Head of caudate nucleus (tissue), 42 donors: ENCODE results near the gene CSAD.
"Not testable (repeated sequence)": the region's sequence is repeated elsewhere in the genome, so short reads cannot be mapped to it uniquely, and the experiment has no call there.

Source experiments
- DNase-seq, 42 donors: peaks; one replicate each; pipeline versions ENCODE4 v3.0.0 to v3.0.0-alpha.2; 2020 to 2021; ENCODE audit warnings: mixed read lengths in 7 of 42
- intact Hi-C: fragments of 100-400 bp; cut with DNase I; formaldehyde crosslinking; loops from one replicate; pipeline ENCODE4 v1.15.0; 2022

Gene CSAD

DNA sequence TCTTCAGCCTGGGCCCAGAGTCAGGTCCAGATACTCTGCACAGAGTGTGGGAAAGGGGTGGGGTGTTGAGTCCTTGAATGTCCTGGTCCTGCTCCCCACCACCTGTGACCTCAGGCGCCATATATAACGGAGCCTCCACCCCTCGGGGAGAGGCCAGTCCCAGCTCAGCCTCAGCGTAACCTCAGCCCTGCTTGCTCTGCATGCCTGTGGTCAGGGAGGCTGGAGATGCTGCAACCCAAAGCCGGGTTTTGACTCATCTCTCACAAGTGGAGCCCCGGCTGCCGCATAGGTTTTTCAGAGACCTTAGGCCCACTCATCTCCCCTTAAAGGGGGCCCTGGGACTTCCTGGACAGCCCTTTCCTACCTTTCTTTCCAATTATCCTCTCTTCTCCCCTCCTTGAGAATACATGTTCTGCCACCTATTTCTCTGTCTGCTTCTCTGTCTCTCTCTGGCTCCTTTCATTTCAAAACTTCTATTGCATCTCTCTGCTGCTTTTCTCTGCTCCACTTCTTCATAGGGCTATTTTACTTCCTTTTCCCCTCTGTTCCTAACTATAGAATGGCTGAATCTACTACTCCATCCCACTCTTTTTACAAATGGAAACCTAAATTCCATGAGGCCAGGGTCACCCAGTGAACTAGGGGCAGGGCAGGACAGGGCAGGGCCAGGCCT is 25.2 kb upstream of the CSAD start:
- intact Hi-C loops: no loop called here
- DNase-seq: no peak

DNA sequence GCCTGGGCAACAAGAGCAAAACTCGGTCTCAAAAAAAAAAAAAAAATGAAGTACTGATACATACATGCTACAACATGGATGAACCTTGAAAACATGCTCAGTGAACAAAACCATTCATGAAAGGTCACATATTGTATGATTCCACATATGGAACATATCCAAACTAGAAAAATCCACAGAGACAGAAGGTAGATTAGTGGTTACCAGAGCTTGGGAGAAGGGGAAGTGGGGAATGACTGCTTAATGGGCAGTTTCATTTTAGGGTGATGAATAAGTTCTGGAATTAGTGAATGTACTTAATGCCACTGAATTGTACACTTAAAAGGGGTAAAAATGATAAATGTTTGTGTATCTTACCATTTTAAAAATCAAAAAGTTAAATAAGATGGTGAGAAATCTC is 23.6 kb upstream of the CSAD start:
- no peak for DNase-seq
- intact Hi-C loops: no loop called here

DNA sequence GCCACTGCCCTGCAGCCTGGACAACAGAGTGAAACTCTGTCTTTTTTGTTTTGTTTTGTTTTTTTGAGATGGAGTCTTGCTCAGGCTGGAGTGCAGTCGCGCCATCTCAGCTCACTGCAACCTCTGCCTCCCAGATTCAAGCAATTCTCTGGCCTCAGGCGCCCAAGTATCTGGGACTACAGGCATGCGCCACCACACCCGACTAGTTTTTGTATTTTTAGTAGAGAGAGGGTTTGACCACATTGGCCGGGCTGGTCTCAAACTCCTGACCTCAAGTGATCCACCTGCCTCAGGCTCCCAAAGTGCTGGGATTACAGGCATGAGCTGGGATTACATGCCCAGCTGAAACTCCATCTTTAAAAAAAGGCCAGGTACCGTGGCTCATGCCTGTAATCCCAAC is 21.6 kb upstream of the CSAD start:
- intact Hi-C loops, DNase-seq: not testable (repeated sequence)

DNA sequence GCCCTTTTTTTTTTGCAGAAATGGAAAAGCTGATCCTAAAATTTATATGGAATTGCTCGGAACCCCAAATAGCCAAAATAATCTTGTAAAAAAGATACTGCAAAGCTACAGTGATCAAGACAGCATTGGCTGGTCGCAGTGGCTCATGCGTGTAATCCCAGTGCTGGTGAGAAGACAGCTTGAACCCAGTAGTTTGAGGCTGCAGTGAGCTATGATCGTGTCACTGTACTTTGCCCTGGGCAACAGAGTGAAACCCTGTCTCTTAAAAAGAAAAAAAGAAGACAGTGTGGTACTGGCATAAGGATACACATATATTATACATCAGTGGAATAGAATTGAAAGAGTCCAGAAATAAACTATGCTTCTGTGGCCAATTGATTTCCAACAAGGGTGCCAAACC is 20.9 kb upstream of the CSAD start:
- no peak for DNase-seq
- intact Hi-C loops: no loop called here

DNA sequence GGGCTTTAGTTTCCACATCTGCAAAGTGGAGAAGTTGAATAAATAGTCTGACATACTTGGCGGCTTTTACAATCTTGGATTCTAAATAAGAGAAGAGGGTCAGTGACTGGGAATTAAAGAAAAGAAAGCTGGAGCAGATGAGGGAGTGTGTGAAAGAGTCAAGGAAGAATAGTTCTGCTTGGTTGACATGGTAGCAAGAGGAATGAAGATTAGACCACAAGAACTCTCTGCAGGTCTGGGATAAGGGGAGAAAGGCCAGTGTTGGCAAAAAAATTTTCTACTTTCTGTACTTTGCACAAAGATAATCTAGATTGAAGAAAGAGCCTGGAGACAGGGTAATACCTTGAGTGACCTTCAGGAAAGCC is 20.4 kb upstream of the CSAD start:
- intact Hi-C loops: no loop called here
- no peak for DNase-seq

DNA sequence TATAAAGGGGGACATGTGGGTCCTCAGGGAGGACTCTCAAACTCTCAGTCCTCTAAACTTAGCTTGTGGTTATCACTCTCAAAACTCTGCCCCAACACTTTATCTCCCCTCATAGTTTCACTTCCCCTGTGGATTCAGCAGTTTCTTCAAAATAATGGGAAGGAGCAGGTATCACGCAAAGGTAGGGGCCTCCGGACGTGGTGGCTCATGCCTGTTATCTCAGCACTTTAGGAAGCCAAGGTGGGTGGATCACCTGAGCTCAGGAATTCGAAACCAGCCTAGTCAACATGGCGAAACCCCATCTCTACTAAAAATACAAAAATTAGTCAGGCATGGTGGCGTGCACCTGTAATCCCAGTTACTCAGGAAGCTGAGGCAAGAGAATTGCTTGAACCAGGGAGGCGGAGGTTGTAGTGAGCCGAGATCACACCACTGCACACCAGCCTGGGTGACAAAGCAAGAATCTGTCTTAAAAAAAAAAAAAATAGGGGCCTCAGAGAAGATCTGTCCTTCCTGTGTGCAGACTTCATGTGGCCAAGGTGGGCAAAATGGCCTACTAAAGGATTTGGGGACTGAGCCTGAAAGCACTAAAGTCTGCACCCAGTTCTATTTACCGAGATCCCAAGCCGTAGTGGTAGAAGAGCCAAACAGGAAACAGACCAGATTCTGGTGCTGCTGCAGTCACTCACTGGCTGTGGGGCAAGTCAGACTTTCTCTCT is 19.9 kb upstream of the CSAD start:
- no peak for DNase-seq
- intact Hi-C loops: no loop called here

DNA sequence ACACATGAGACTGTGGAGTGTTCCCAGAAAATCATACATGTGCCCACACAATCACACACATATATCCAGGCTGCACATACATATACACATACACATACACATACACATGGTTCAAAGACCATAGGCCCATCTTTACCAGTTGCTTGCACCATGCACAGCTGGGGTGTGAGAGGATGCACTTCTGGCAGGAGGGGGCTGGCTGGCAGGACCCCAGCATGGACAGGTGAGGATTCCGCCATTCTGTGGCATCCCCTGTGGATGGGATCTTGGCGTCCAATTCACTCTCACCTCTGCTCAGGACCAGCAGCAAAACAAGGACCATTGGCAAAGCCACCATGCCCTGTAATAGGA is 19.4 kb upstream of the CSAD start:
- DNase-seq: no peak
- intact Hi-C loops: no loop called here

DNA sequence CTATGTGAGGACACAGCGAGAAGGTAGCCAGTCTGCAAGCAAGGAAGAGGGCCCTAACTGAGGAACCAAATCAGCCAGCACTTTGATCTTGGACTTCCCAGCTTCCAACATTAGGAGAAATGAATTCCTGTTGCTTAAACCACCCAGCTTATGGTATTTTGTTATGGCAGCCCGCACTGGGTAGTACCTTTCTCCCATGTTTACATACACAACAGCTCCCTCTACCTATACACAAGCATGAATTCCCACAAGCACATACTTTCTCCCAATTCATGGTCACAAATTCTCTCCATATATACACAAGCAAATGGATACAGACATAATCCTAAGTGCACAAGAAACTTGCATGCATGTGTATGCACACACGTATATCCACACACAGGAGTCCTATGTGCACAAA is 19.0 kb upstream of the CSAD start:
- intact Hi-C loops: no loop called here
- DNase-seq: no peak

DNA sequence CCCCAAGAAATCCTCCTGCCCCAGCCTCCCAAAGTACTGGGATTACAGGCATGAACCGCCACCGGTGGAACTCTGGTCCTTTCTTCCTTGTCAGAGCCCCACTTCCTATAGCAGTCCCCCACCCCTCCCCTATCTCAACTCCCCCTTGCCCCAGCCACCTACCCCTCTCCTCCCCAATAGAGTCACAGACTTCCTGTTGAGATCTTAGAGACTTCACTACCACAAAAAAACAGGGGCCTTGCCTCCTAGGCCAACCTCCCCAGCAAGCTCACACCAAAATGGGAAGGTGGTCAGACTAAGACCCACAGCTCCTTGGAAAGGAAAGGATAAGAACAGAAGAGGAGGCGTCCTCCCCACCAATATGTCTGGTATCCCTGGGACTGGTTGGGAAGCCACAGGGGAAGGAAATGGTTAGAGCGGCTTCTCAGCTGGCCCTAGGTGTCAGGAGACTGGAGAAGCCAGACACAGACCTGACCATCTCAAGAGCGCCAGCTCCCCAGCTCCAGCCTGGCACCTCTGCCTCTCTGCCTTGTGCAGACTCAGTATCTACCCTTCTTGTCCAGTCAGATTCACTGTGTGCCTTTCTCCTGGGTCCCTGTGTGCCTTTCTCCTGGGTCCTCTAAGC is 17.9 kb upstream of the CSAD start:
- intact Hi-C loops: no loop called here
- DNase-seq: no peak

DNA sequence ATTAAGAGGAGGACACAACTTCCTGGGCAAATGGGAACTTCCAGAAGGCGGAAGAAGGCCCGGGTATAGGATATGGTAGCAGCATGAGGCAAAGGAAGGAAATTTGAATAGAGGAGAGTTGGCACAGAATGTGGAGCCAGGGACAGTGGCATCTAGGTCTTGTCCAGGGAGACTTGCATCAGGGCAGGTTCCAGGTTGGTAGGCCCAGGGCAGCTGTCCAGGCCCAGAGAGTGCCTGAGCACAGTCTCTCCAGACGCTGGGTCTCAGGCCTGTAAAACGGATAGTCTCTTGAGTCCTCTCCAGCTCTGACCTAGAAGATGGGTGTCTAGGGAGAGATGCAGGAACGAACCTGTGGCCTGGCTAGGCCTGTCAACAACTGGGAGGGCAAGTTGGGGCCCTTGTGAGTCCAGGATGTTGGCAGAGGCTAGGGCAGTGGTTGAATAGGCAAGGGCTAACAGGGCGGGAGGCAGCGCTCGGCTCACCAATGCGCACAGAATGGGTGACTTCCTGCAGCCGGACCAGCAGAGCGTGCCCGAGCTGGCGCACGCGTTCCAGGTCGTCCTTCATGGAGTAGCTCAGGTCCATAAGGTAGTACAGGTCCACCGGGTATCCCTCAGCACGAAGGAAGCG is 16.4 kb upstream of the CSAD start:
- no peak for DNase-seq
- intact Hi-C loops: no loop called here

DNA sequence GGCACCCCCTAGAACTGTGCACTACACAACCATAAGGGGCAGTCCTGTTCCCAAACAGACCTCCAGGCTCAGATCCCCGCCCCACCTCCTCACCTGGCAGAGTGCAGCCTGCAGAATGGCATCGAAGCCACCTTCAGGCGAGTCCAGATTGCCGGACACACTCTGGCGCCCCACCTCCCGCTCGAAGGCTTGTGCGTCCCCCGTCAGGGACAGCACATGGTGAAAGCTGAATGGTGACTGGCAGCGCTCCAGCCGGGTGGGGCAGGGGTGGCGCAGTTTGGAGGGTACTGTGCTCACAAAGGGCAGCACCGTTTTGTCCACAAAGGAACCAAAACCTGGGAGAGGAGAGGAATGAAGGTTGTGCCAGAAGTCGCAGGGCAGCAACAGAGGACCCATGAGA is 15.8 kb upstream of the CSAD start:
- intact Hi-C loops: no loop called here
- no peak for DNase-seq

DNA sequence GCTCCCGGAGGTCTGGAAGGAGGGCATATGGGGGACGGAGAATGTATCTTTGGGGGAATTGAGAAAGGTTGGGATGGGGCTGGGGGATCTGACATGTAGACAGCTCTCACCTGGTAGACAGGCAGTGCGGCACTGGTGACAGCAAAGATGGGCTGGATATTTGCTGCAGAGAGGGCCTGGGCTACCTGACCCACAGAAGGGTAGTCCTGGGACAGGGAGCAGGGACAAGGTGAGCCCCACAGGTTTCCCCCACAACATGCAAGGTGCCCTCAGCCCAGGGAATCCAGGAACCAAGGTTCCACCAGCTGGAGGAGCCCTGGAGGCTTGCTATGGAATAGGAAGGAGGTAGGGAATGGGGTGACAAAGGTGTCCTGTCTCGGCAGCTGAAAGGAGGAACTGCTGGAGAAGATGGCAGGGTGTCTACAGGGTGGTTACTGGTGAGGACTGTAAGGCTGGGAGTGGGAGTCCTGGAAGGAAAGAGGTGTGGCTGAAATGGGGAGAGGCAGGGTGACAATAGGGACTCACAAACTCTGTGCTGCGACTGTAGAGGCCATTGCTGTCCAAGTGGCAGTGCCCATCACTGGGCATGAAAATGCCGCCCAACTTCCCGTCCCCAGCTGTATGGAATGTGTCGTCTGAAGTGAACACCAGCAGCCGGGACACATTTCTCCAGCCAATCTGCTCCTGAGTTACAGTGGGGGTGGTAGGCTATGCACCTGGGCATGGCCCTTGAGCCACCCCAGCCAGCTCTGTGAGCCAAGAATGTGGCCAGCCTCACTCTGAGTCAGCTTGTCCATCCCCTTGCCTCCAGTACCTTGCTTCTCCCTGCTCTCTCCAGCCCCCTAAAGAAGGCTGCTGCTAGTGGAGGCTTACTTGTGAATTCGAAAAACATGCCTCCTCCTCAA is 15.0 kb upstream of the CSAD start:
- intact Hi-C loops: no loop called here

DNA sequence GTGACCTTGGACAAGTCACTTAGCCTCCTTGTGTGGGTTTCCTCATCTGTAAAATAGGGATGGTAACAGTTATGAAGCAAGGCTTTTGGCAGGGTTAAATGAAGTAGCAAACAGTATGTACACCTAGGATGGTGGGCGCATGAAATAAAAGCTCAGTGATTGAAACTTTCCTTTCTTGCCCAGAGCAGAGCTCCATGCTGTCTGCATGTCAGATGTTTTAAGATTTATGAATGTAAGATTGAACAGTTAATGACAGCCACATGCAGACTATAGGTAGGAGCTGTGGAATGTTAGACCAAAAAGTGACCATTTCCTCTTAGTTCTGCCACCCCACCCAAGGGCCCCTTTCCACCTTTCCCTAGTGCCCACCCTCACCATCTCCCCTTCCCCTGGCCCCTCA is 14.2 kb upstream of the CSAD start:
- intact Hi-C loops: no loop called here
- no peak for DNase-seq

More for the DNA sequence above, 15.0 kb upstream of the CSAD start:
- DNase-seq: no peak

DNA sequence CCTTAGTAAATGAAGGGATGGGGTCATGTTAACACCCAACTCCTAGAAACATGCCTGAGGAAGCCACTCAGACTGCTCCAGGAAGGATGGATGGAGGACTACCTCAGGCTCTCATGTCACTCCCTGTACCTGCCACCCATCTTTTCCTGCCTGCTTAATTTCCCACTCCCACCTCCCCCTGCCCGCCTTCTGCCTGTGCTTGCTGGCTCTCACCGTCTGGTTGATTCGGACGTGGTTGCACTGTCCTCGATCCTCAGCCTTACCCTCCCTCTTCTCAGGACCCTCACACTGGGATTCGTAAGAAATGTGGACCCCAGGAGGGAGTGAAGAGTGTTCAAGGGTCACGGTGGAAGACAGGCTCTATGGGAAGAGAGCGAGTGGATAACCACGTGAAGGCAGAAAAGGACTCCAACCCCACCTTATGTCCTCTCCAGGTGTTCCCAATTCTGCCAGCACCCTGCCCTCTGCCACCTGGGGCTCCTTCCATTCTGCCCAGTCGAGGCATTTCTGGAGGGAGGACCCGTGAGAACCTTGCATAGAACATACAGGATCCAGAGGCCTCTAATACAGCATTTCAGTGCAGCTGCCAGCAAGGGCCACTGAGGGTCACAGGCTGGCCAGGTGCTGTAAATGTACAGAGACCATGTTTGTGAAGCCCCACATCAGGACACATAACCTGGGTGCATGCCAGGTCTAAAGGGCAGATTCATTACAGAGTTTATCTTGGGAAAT is 13.4 kb upstream of the CSAD start:
- intact Hi-C loops: no loop called here
- DNase-seq: no peak

DNA sequence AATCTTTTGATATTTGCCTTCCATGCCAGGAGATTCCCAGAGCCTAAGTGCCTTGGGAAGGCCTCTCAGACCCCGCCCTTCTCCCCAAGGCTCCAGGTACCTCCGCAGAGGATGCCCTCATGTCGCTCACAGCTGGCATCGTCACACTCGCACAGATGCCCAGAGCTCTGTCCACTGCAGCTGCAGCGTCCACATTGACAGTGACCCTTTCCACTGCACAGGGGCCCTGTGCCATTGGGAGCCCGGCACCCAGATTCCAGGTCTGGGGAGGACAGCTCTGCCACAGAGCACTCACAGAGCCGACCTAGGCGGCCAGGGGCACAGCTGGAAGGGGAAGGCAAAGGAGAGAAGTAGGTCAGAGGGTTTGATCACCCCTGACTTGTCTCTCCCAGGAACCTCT is 12.3 kb upstream of the CSAD start:
- intact Hi-C loops: no loop called here
- DNase-seq: no peak

DNA sequence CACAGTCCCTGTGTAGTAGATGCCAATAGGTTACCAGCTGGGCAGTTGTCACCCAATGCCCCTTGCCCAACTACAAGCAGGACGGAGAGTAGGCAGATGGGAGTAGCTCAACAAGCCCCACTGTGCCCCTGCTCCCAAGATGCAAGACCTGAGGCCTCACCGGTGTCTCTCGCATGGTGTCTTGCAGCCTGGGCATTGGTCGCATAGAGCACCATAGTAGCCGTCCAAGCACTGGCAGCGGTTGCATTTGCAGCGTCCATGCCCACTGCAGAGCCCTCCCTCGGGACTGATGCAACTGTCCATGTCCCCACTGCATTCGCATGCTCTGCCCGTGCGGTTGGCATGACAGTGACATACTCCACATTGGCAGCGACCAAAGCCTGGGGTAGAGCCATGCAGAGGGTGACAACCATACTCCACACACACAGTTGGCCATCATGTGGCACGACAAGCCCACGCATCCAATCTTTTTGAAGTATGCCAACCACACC is 11.9 kb upstream of the CSAD start:
- DNase-seq: no peak
- intact Hi-C loops: no loop called here

DNA sequence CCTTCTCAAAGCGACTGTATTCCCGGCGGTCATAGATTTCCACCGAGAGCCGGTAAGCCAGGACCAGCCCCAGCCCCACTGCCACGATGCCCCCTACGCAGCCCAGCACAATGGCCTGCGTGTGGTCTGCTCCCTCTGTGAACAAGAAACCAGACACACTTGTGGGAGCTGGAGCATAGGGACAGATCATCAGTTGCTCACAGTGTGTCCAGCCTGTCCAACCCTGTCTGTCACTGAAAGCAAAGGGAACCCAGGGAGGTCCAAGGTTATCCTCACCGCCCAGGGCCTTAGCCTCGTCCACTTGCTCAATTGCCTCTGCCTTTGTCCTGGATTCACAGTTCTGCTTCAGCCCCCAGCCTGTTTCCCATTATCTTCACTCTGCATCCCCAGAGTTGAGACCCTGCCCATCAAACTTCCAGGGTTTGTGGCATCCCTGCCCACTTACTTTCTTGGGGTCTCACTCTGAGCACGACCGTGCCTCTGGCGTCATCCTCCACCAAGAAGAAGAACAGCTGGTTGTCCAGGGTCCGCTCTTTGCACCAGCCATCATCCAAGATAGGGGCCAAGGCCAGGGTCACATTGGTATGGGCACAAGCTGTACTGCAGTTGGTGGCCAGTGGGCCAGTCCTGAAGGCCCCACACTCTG is 11.3 kb upstream of the CSAD start:
- no peak for DNase-seq
- intact Hi-C loops: no loop called here
